Measurements from ENCODE around the gene TRANK1.
"Not testable (repeated sequence)": the region's sequence is repeated elsewhere in the genome, so short reads cannot be mapped to it uniquely, and the experiment has no call there.

TRANK1 gene

GRCh38 chr3:36941162-36941561, 3.7 kb downstream of the TRANK1 start:
- H3K27me3 Mint-ChIP-seq, result no peaks in the 10 kb centered on the region
- H3K27ac Mint-ChIP-seq, result no peak overlapping the region
- H3K4me1 Mint-ChIP-seq, result peaks cover 18% of the 10 kb centered on the region
- H3K4me3 Mint-ChIP-seq, result no peak overlapping the region
- peaks cover 1% of the 10 kb centered on the region for H3K36me3 Mint-ChIP-seq
- no peaks in the 10 kb centered on the region for H3K9me3 Mint-ChIP-seq

- Mint-ChIP-seq H3K9me3 (no peaks in the 10 kb centered on the region), H3K27me3 (no peaks in the 10 kb centered on the region), H3K4me3 (no peak overlapping the region), H3K4me1 (peaks cover 10% of the 10 kb centered on the region), H3K27ac (no peak overlapping the region), H3K36me3 (peaks cover 1% of the 10 kb centered on the region)
Observed at GRCh38 chr3:36937492-36937891, 7.4 kb downstream of the TRANK1 start.

- H3K27ac Mint-ChIP-seq, result no peak overlapping the region
- H3K27me3 Mint-ChIP-seq, result no peaks in the 10 kb centered on the region
- no peaks in the 10 kb centered on the region for H3K9me3 Mint-ChIP-seq
- peaks cover 10% of the 10 kb centered on the region for H3K4me1 Mint-ChIP-seq
- H3K4me3 Mint-ChIP-seq, result no peak overlapping the region
- peaks cover 1% of the 10 kb centered on the region for H3K36me3 Mint-ChIP-seq
Observed at GRCh38 chr3:36933540-36934296, 11.1 kb downstream of the TRANK1 start.

GRCh38 chr3:36931424-36931823, 13.4 kb downstream of the TRANK1 start:
- H3K27ac Mint-ChIP-seq, H3K27me3 Mint-ChIP-seq, H3K36me3 Mint-ChIP-seq, H3K9me3 Mint-ChIP-seq, H3K4me3 Mint-ChIP-seq: not testable (repeated sequence)
- peaks cover 10% of the 10 kb centered on the region for H3K4me1 Mint-ChIP-seq

- Mint-ChIP-seq H3K4me3 (no peak overlapping the region), H3K36me3 (peaks cover 1% of the 10 kb centered on the region), H3K9me3 (no peaks in the 10 kb centered on the region), H3K4me1 (peaks cover 22% of the 10 kb centered on the region), H3K27me3 (no peaks in the 10 kb centered on the region), H3K27ac (no peak overlapping the region)
Observed at GRCh38 chr3:36928220-36928619, 16.6 kb downstream of the TRANK1 start.

- Mint-ChIP-seq H3K36me3 (peaks cover 3% of the 10 kb centered on the region), H3K4me1 (peaks cover 28% of the 10 kb centered on the region), H3K4me3 (no peak overlapping the region), H3K9me3 (peaks cover under 1% of the 10 kb centered on the region), H3K27me3 (no peaks in the 10 kb centered on the region), H3K27ac (no peak overlapping the region)
Observed at GRCh38 chr3:36926292-36926897, 18.5 kb downstream of the TRANK1 start.

- H3K4me1 Mint-ChIP-seq, result peaks cover 22% of the 10 kb centered on the region
- H3K9me3 Mint-ChIP-seq, result peaks cover 7% of the 10 kb centered on the region
- no peak overlapping the region for H3K4me3 Mint-ChIP-seq
- H3K27ac Mint-ChIP-seq, result no peak overlapping the region
- H3K27me3 Mint-ChIP-seq, result no peaks in the 10 kb centered on the region
- H3K36me3 Mint-ChIP-seq, result peaks cover 12% of the 10 kb centered on the region
Observed at GRCh38 chr3:36924744-36925521, 19.9 kb downstream of the TRANK1 start.

- Mint-ChIP-seq H3K27ac (no peak overlapping the region), H3K36me3 (peaks cover 10% of the 10 kb centered on the region), H3K4me1 (peaks cover 23% of the 10 kb centered on the region), H3K27me3 (no peaks in the 10 kb centered on the region), H3K4me3 (no peak overlapping the region), H3K9me3 (peaks cover 7% of the 10 kb centered on the region)
Observed at GRCh38 chr3:36923981-36924743, 20.7 kb downstream of the TRANK1 start.

GRCh38 chr3:36923523-36923943, 21.3 kb downstream of the TRANK1 start:
- Mint-ChIP-seq H3K9me3 (peaks cover 7% of the 10 kb centered on the region), H3K4me1 (peaks cover 25% of the 10 kb centered on the region), H3K27me3 (no peaks in the 10 kb centered on the region), H3K4me3 (no peak overlapping the region), H3K27ac (no peak overlapping the region), H3K36me3 (peaks cover 10% of the 10 kb centered on the region)

- H3K36me3 Mint-ChIP-seq, result peaks cover 12% of the 10 kb centered on the region
- peaks cover 44% of the 10 kb centered on the region for H3K4me1 Mint-ChIP-seq
- no peak overlapping the region for H3K27ac Mint-ChIP-seq
- peaks cover 7% of the 10 kb centered on the region for H3K9me3 Mint-ChIP-seq
- no peak overlapping the region for H3K4me3 Mint-ChIP-seq
- H3K27me3 Mint-ChIP-seq, result no peaks in the 10 kb centered on the region
Observed at GRCh38 chr3:36920884-36921567, 23.8 kb downstream of the TRANK1 start.

GRCh38 chr3:36919439-36920160, 25.3 kb downstream of the TRANK1 start:
- Mint-ChIP-seq H3K27ac (peak overlapping the region; percentile 35), H3K9me3 (peaks cover 7% of the 10 kb centered on the region), H3K4me3 (peak overlapping the region; percentile 11), H3K36me3 (peaks cover 12% of the 10 kb centered on the region), H3K4me1 (peaks cover 38% of the 10 kb centered on the region), H3K27me3 (no peaks in the 10 kb centered on the region)

GRCh38 chr3:36918050-36918449, 26.8 kb downstream of the TRANK1 start:
- peaks cover 12% of the 10 kb centered on the region for H3K36me3 Mint-ChIP-seq
- H3K9me3 Mint-ChIP-seq, result peaks cover 7% of the 10 kb centered on the region
- no peaks in the 10 kb centered on the region for H3K27me3 Mint-ChIP-seq
- H3K4me1 Mint-ChIP-seq, result peaks cover 40% of the 10 kb centered on the region
- H3K27ac Mint-ChIP-seq, result peak overlapping the region; percentile 80
- peak overlapping the region; percentile 79 for H3K4me3 Mint-ChIP-seq

GRCh38 chr3:36911990-36912804, 32.7 kb downstream of the TRANK1 start:
- Mint-ChIP-seq H3K27ac (peak overlapping the region; percentile 89), H3K4me1 (peaks cover 57% of the 10 kb centered on the region), H3K9me3 (no peaks in the 10 kb centered on the region), H3K27me3 (no peaks in the 10 kb centered on the region), H3K36me3 (peaks cover 1% of the 10 kb centered on the region), H3K4me3 (peak overlapping the region; percentile 55)

- Mint-ChIP-seq H3K36me3 (peaks cover 1% of the 10 kb centered on the region), H3K27me3 (no peaks in the 10 kb centered on the region), H3K9me3 (no peaks in the 10 kb centered on the region), H3K4me1 (peaks cover 76% of the 10 kb centered on the region), H3K4me3 (no peak overlapping the region), H3K27ac (no peak overlapping the region)
Observed at GRCh38 chr3:36909666-36910065, 35.2 kb downstream of the TRANK1 start.
